ENCODE results near the gene CATSPER4. TPM values are rescaled to one million over a fixed set of nuclear protein-coding genes. Genes with fewer than 3 reads are reported as not detected.

CATSPER4 gene
- total and polyA plus RNA-seq, 2 of the 13 experiments (the other 11 are each of a cell fraction or from before 2014, with no cell fraction given): not detected

- TF ChIP-seq ZNF124 (CRISPR knock-in tag; IDR thresholded peaks at IDR 0.05): 0 out of 2 replicates have a peak, but pooled peaks have one; percentile 56
- TF ChIP-seq ZNF7 (CRISPR knock-in tag; IDR thresholded peaks at IDR 0.05): no peak
- TF ChIP-seq KLF16 (CRISPR knock-in tag; IDR thresholded peaks at IDR 0.05): 0 out of 4 replicates have a peak, but pooled peaks of 1 of the 2 experiments have one; percentile 30
- no peak for TF ChIP-seq NR3C1 (CRISPR knock-in tag; IDR thresholded peaks at IDR 0.05)
- TF ChIP-seq ERF (CRISPR knock-in tag; IDR thresholded peaks at IDR 0.05): 0 out of 2 replicates have a peak, but pooled peaks have one; percentile 20
- 0 out of 2 replicates have a peak, but pooled peaks have one; percentile 25 for TF ChIP-seq PPARG (CRISPR knock-in tag; conservative IDR thresholded peaks at IDR 0.05)
- peak; percentile 83 for TF ChIP-seq RAD21 (CRISPR knock-in tag; IDR thresholded peaks at IDR 0.05)
- TF ChIP-seq CHD4 (IDR thresholded peaks at IDR 0.05; ENCODE audit: borderline replicate concordance, low read length): no peak
- 0 out of 2 replicates have a peak, but pooled peaks have one; percentile 23 for TF ChIP-seq FOXA3 (CRISPR knock-in tag; IDR thresholded peaks at IDR 0.05)
- TF ChIP-seq ZNF879 (CRISPR knock-in tag; IDR thresholded peaks at IDR 0.05): no peak
- 0 out of 2 replicates have a peak, but pooled peaks have one; percentile 42 for TF ChIP-seq SP140L (CRISPR knock-in tag; IDR thresholded peaks at IDR 0.05; ENCODE audit: borderline replicate concordance)
- TF ChIP-seq CTCF (CRISPR knock-in tag; IDR thresholded peaks at IDR 0.05): peak; percentile 87
- no peak for TF ChIP-seq ZBTB3 (CRISPR knock-in tag; IDR thresholded peaks at IDR 0.05; ENCODE audit: borderline replicate concordance, low read depth)
- 0 out of 2 replicates have a peak, but pooled peaks have one; percentile 35 for TF ChIP-seq YEATS2 (CRISPR knock-in tag; IDR thresholded peaks at IDR 0.05; ENCODE audit: borderline replicate concordance)
- TF ChIP-seq HNF1B (CRISPR knock-in tag; IDR thresholded peaks at IDR 0.05): peak; percentile 45; the same call in 1 of the 2 replicates
- no peak for TF ChIP-seq HIVEP1 (CRISPR knock-in tag; IDR thresholded peaks at IDR 0.05)
- no peak for TF ChIP-seq ZBTB8A (CRISPR knock-in tag; IDR thresholded peaks at IDR 0.05; ENCODE audit: borderline replicate concordance, low read depth)
These were observed 45.1 kb upstream of the CATSPER4 start (continued) for GRCh38 chr1:26145041-26145959.
